Sigmoid colon (tissue), 4 donors: ENCODE measurements around the gene CAMTA1.

Source experiments
- CTCF ChIP-seq, 4 experiments: fragments of 450-650 bp in 3 of 4; fragments of 200-600 bp in 1 of 4; IDR thresholded peaks; one replicate each; pipeline ENCODE4 v1.5.1; 2016 to 2019; ENCODE audit warnings: antibody characterized with exemption in 4 of 4, mild to moderate bottlenecking in 3 of 4, moderate library complexity in 2 of 4
- EP300 ChIP-seq, 4 donors: sonication (generic); formaldehyde crosslinking; IDR thresholded peaks; one replicate each; pipeline ENCODE4 v1.6.1; 2017; ENCODE audit warnings: antibody characterized with exemption in 4 of 4
- POLR2A ChIP-seq, 2 donors: fragments of 450-650 bp; IDR thresholded peaks; one replicate each; pipeline ENCODE4 v1.6.1; 2016; ENCODE audit warnings: antibody characterized with exemption in 2 of 2, mild to moderate bottlenecking in 2 of 2, moderate library complexity in 2 of 2
- POLR2AphosphoS5 ChIP-seq, 4 donors: sonication (generic); formaldehyde crosslinking; IDR thresholded peaks; one replicate each; pipeline ENCODE4 v1.6.1; 2017; ENCODE audit warnings: antibody characterized with exemption in 4 of 4

GRCh38 chr1:7508934-7509519 is 723.8 kb downstream of the CAMTA1 start:
- TF ChIP-seq EP300 (IDR thresholded peaks at IDR 0.05) = no peak
- no peak for TF ChIP-seq CTCF (IDR thresholded peaks at IDR 0.05)
- no peak for TF ChIP-seq POLR2A (IDR thresholded peaks at IDR 0.05)
- no peak for TF ChIP-seq POLR2AphosphoS5 (IDR thresholded peaks at IDR 0.05)
